Activated CD4-positive, alpha-beta T cell treated with anti-CD3 and anti-CD28 coated beads, Interleukin-2, amount 10 ng/mL, durations not matched to agents 7 days and 5 days (primary cell): ENCODE measurements around the gene ST13. TPM values are rescaled to one million over a fixed set of nuclear protein-coding genes. Genes with fewer than 3 reads are reported as not detected.
"Not testable (repeated sequence)": the region's sequence is repeated elsewhere in the genome, so short reads cannot be mapped to it uniquely, and the experiment has no call there.

Experiments
- CTCF ChIA-PET: fragments of 350-600 bp; sonication (Branson Sonifier 250); formaldehyde crosslinking; loops from one replicate; lab custom pipeline; 2021; ENCODE audit warnings: antibody characterized with exemption; lab: Charles Lee
- POLR2A ChIA-PET: fragments of 350-600 bp; sonication (Branson Sonifier 250); formaldehyde crosslinking; loops from one replicate; lab custom pipeline; 2021; ENCODE audit warnings: antibody characterized with exemption; lab: Charles Lee
- DNase-seq: peaks from one replicate; pipeline ENCODE4 v3.0.0-alpha.2; 2020
- H3K27ac Mint-ChIP-seq: one replicate; pipeline ENCODE4 v1.8.0; 2021; ENCODE audit warnings: mild to moderate bottlenecking, moderate library complexity, mixed read lengths
- H3K27me3 Mint-ChIP-seq: one replicate; pipeline ENCODE4 v1.8.0; 2021; ENCODE audit warnings: mixed read lengths
- H3K36me3 Mint-ChIP-seq: one replicate; pipeline ENCODE4 v1.8.0; 2021; ENCODE audit warnings: low read depth, mixed read lengths
- H3K4me1 Mint-ChIP-seq: one replicate; pipeline ENCODE4 v1.8.0; 2021; ENCODE audit warnings: mixed read lengths
- H3K4me3 Mint-ChIP-seq: one replicate; pipeline ENCODE4 v1.8.0; 2021; ENCODE audit warnings: mild to moderate bottlenecking, moderate library complexity, mixed read lengths
- H3K9me3 Mint-ChIP-seq: one replicate; pipeline ENCODE4 v1.8.0; 2021; ENCODE audit warnings: mixed read lengths
- total RNA-seq, 2 experiments: library from RNA; stranded (reverse); gene quantifications; one replicate each; pipeline ENCODE4 v1.2.3, GENCODE V29; 2021

The ST13 gene
- total RNA-seq, 2 experiments from 2014 or later, result 147 to 180 TPM

- H3K4me3 Mint-ChIP-seq, result no peak overlapping the region
- H3K27me3 Mint-ChIP-seq, result no peaks in the 10 kb centered on the region
- ChIA-PET POLR2A (no interaction called here), CTCF (interaction anchor here (0.6 to 3.3 kb wide), 4 partner anchors 8 to 83 kb away, joined by 3 to 11 read pairs (median 3); partner anchors contain the start of genes ST13 and XPNPEP3)
- no peaks in the 10 kb centered on the region for H3K36me3 Mint-ChIP-seq
- no peak for DNase-seq
- no peak overlapping the region for H3K27ac Mint-ChIP-seq
- no peaks in the 10 kb centered on the region for H3K9me3 Mint-ChIP-seq
- peaks cover 12% of the 10 kb centered on the region for H3K4me1 Mint-ChIP-seq
Measured at GRCh38 chr22:40867109-40867508, 10.7 kb upstream of the ST13 start.

GRCh38 chr22:40862537-40862936 lies 6.1 kb upstream of the ST13 start:
- no peaks in the 10 kb centered on the region for H3K27me3 Mint-ChIP-seq
- DNase-seq, result no peak
- H3K27ac Mint-ChIP-seq, result no peak overlapping the region
- ChIA-PET CTCF (interaction anchor here (0.7 to 1.9 kb wide), 2 partner anchors 37 to 179 kb away, joined by 3 to 4 read pairs; no protein-coding TSS in a partner anchor), POLR2A (no interaction called here)
- no peaks in the 10 kb centered on the region for H3K9me3 Mint-ChIP-seq
- peaks cover 9% of the 10 kb centered on the region for H3K36me3 Mint-ChIP-seq
- H3K4me1 Mint-ChIP-seq, result peaks cover 31% of the 10 kb centered on the region
- H3K4me3 Mint-ChIP-seq, result no peak overlapping the region

- Mint-ChIP-seq H3K36me3 (peaks cover 9% of the 10 kb centered on the region), H3K4me1 (peaks cover 33% of the 10 kb centered on the region), H3K9me3 (no peaks in the 10 kb centered on the region), H3K27ac (no peak within 1 kb of the TSS), H3K27me3 (no peaks in the 10 kb centered on the region), H3K4me3 (no peak within 1 kb of the TSS)
- CTCF ChIA-PET, result interaction anchor here (0.7 to 1.9 kb wide), 2 partner anchors 37 to 179 kb away, joined by 3 to 4 read pairs; no protein-coding TSS in a partner anchor
- POLR2A ChIA-PET, result no interaction called here
- DNase-seq, result no peak
Measured at GRCh38 chr22:40862013-40862412, 5.6 kb upstream of the ST13 start, which contains the start of gene DNAJB7. Gene DNAJB7 (minus strand): TSS chr22:40862113. CDS start chr22:40861994, 119 bp downstream.

- POLR2A ChIA-PET, result interaction anchor here (0.6 to 1.1 kb wide), 2 partner anchors 104 to 174 kb away, joined by 5 to 7 read pairs; no protein-coding TSS in a partner anchor
- Mint-ChIP-seq H3K27ac (peak overlapping the region; percentile 100), H3K27me3 (no peaks in the 10 kb centered on the region), H3K36me3 (peaks cover 10% of the 10 kb centered on the region), H3K4me1 (peaks cover 48% of the 10 kb centered on the region), H3K9me3 (no peaks in the 10 kb centered on the region), H3K4me3 (peak overlapping the region; percentile 98)
- CTCF ChIA-PET, result interaction anchor here (0.5 to 4.7 kb wide), 9 partner anchors 9 to 202 kb away, joined by 3 to 21 read pairs (median 4); partner anchors contain the start of gene SLC25A17
- DNase-seq, result no peak
Measured at GRCh38 chr22:40857309-40857855, 943 bp upstream of the ST13 start.

- H3K36me3 Mint-ChIP-seq, result peaks cover 12% of the 10 kb centered on the region
- peak overlapping the region; percentile 98 for H3K4me3 Mint-ChIP-seq
- no peaks in the 10 kb centered on the region for H3K9me3 Mint-ChIP-seq
- CTCF ChIA-PET, result interaction anchor here (0.7 to 4.7 kb wide), 5 partner anchors 12 to 172 kb away, joined by 3 to 21 read pairs (median 4); partner anchors contain the start of gene SLC25A17
- H3K4me1 Mint-ChIP-seq, result peaks cover 56% of the 10 kb centered on the region
- no peaks in the 10 kb centered on the region for H3K27me3 Mint-ChIP-seq
- POLR2A ChIA-PET, result interaction anchor here (0.6 to 1.1 kb wide), 3 partner anchors 20 to 237 kb away, joined by 3 to 7 read pairs (median 3); no protein-coding TSS in a partner anchor
- peak; percentile 41 for DNase-seq
- H3K27ac Mint-ChIP-seq, result peak overlapping the region; percentile 100
Measured at GRCh38 chr22:40855979-40856512, 393 bp downstream of the ST13 start.

- H3K36me3 Mint-ChIP-seq, result peaks cover 9% of the 10 kb centered on the region
- H3K27ac Mint-ChIP-seq, result peak overlapping the region; percentile 100
- POLR2A ChIA-PET, result interaction anchor here (0.6 kb wide), 1 partner anchor 144 kb away, joined by 8 read pairs; no protein-coding TSS in a partner anchor
- no peak for DNase-seq
- no peaks in the 10 kb centered on the region for H3K27me3 Mint-ChIP-seq
- H3K4me3 Mint-ChIP-seq, result peak overlapping the region; percentile 98
- CTCF ChIA-PET, result interaction anchor here (1.0 to 4.7 kb wide), 3 partner anchors 9 to 171 kb away, joined by 3 to 21 read pairs (median 11); no protein-coding TSS in a partner anchor
- H3K4me1 Mint-ChIP-seq, result peaks cover 54% of the 10 kb centered on the region
- H3K9me3 Mint-ChIP-seq, result no peaks in the 10 kb centered on the region
Measured at GRCh38 chr22:40855071-40855978, 1.1 kb downstream of the ST13 start.

GRCh38 chr22:40853961-40854360 lies 2.5 kb downstream of the ST13 start:
- CTCF ChIA-PET, result interaction anchor here (4.7 kb wide), 1 partner anchor 170 kb away, joined by 21 read pairs; no protein-coding TSS in a partner anchor
- Mint-ChIP-seq H3K36me3 (peaks cover 9% of the 10 kb centered on the region), H3K4me3 (no peak overlapping the region), H3K27ac (no peak overlapping the region), H3K9me3 (no peaks in the 10 kb centered on the region), H3K4me1 (peaks cover 50% of the 10 kb centered on the region), H3K27me3 (no peaks in the 10 kb centered on the region)
- POLR2A ChIA-PET, result no interaction called here
- no peak for DNase-seq

- H3K4me3 Mint-ChIP-seq, result no peak overlapping the region
- ChIA-PET CTCF (interaction anchor here (0.7 to 1.6 kb wide), 2 partner anchors 36 to 171 kb away, joined by 3 to 4 read pairs; no protein-coding TSS in a partner anchor), POLR2A (interaction anchor here (0.7 kb wide), 1 partner anchor 34 kb away, joined by 4 read pairs; the partner anchor contains the start of gene SLC25A17)
- H3K27me3 Mint-ChIP-seq, result no peaks in the 10 kb centered on the region
- peaks cover 8% of the 10 kb centered on the region for H3K36me3 Mint-ChIP-seq
- no peaks in the 10 kb centered on the region for H3K9me3 Mint-ChIP-seq
- peaks cover 47% of the 10 kb centered on the region for H3K4me1 Mint-ChIP-seq
- no peak for DNase-seq
- H3K27ac Mint-ChIP-seq, result no peak overlapping the region
Measured at GRCh38 chr22:40853333-40853732, 3.1 kb downstream of the ST13 start.

GRCh38 chr22:40845816-40846215 lies 10.6 kb downstream of the ST13 start:
- H3K4me1 Mint-ChIP-seq, H3K27me3 Mint-ChIP-seq, H3K27ac Mint-ChIP-seq, H3K9me3 Mint-ChIP-seq, POLR2A ChIA-PET, H3K4me3 Mint-ChIP-seq, DNase-seq: not testable (repeated sequence)
- CTCF ChIA-PET, result interaction anchor here (0.8 kb wide), 1 partner anchor 9 kb away, joined by 3 read pairs; no protein-coding TSS in a partner anchor
- peaks cover 39% of the 10 kb centered on the region for H3K36me3 Mint-ChIP-seq

- no peaks in the 10 kb centered on the region for H3K9me3 Mint-ChIP-seq
- ChIA-PET POLR2A (no interaction called here), CTCF (interaction anchor here (0.6 kb wide), 1 partner anchor 46 kb away, joined by 3 read pairs; no protein-coding TSS in a partner anchor)
- DNase-seq, result no peak
- H3K36me3 Mint-ChIP-seq, result peaks cover 43% of the 10 kb centered on the region
- no peaks in the 10 kb centered on the region for H3K27me3 Mint-ChIP-seq
- no peak overlapping the region for H3K27ac Mint-ChIP-seq
- H3K4me1 Mint-ChIP-seq, result peaks cover 4% of the 10 kb centered on the region
- H3K4me3 Mint-ChIP-seq, result no peak overlapping the region
Measured at GRCh38 chr22:40844951-40845350, 11.5 kb downstream of the ST13 start.

- no peak overlapping the region for H3K27ac Mint-ChIP-seq
- no peak for DNase-seq
- peaks cover 15% of the 10 kb centered on the region for H3K4me1 Mint-ChIP-seq
- H3K4me3 Mint-ChIP-seq, result no peak overlapping the region
- peaks cover 48% of the 10 kb centered on the region for H3K36me3 Mint-ChIP-seq
- CTCF ChIA-PET, result interaction anchor here (0.6 to 0.9 kb wide), 3 partner anchors 19 to 156 kb away, joined by 5 to 6 read pairs (median 5); partner anchors contain the start of gene SLC25A17
- H3K27me3 Mint-ChIP-seq, result no peaks in the 10 kb centered on the region
- POLR2A ChIA-PET, result no interaction called here
- H3K9me3 Mint-ChIP-seq, result no peaks in the 10 kb centered on the region
Measured at GRCh38 chr22:40838486-40838885, 18.0 kb downstream of the ST13 start.

- H3K4me3 Mint-ChIP-seq, result no peak overlapping the region
- DNase-seq, result no peak
- peaks cover 42% of the 10 kb centered on the region for H3K36me3 Mint-ChIP-seq
- H3K27me3 Mint-ChIP-seq, result no peaks in the 10 kb centered on the region
- POLR2A ChIA-PET, result no interaction called here
- H3K27ac Mint-ChIP-seq, result no peak overlapping the region
- H3K4me1 Mint-ChIP-seq, result peaks cover 13% of the 10 kb centered on the region
- CTCF ChIA-PET, result interaction anchor here (0.5 to 2.0 kb wide), 5 partner anchors 16 to 428 kb away, joined by 3 to 6 read pairs (median 4); no protein-coding TSS in a partner anchor
- H3K9me3 Mint-ChIP-seq, result no peaks in the 10 kb centered on the region
Measured at GRCh38 chr22:40834619-40835018, 21.8 kb downstream of the ST13 start.
